Measurements from ENCODE around the gene KCNJ1. TPM values are rescaled to one million over a fixed set of nuclear protein-coding genes. Genes with fewer than 3 reads are reported as not detected.

Gene KCNJ1
- total and polyA plus RNA-seq, 4 experiments from 2014 or later: 0.17 to 0.23 TPM; not detected in 2

DNA sequence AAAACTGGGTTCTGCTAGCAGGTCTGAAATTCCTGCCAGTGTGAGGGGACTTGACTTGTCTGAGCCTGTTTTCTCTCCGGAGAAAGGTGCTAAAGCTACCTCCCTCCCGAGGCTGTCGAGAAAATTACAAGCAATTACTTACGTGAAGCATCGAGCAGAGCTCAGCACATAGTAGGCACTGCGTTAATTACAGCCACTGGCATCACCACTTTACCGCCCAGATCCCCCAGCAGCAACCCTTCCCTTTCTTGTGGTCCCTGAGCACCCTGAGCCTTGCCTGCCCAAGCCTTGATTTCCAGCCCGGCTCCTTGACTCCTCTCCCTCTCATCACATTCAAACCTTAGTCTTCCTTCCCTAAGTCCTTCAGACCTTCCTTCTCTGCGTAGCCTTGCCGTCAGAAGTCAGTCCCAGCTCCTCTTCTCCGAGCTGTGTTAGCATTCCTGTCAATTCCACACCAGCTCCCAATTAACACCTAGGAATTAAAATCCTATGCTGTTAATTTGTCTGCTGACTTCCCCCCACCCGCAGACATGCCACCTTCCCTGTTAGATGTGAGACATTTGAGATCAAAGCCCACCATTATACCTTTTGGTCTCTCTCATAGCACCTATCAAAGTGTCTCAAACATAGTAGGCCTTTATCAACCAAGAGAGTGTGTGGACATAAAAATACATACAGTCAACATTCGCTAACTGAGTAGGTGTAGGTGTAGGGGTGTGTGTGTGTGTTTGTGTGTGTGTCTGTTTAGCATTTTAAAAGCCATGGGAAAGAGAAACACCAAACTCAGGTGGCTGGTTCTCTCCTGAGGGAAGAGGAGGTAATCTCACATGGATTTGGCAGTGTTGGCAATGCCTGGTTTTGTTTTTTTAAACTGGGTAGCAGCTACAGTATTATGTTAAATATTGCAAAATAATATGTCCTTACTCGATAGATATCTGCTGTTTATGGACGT is 21.2 kb upstream of the KCNJ1 start:
- H3K4me1 Mint-ChIP-seq: peaks cover 4 to 28% (median 12%) of the 10 kb centered on the region in 4 donors
- Histone ChIP-seq H3K27me3 (ENCODE audit: insufficient read depth, low read length) (peaks cover 31% of the 10 kb centered on the region), H3K27ac (ENCODE audit: low read depth, low read length) (no peak overlapping the region), H3K4me3 (ENCODE audit: low read length in 2 of 2) (no peak overlapping the region), H3K4me1 (ENCODE audit: insufficient read depth, low read length) (peaks cover 12% of the 10 kb centered on the region), H3K9me3 (ENCODE audit: control insufficient read depth in 1 of 2, low read length in 2 of 2) (no peaks in the 10 kb centered on the region), H3K36me3 (ENCODE audit: insufficient read depth, low read length) (no peaks in the 10 kb centered on the region)
- H3K36me3 Mint-ChIP-seq: no peaks in the 10 kb centered on the region
- H3K27me3 Mint-ChIP-seq: peaks cover 30 to 46% of the 10 kb centered on the region in 2 donors
- DNase-seq: no peak
- H3K4me3 Mint-ChIP-seq: no peak overlapping the region
- peak overlapping the region in 1 of 7 donors; percentile 5 for H3K27ac Mint-ChIP-seq
- intact Hi-C loops (cut with micrococcal nuclease): no loop called here
- peaks cover 0 to 2% (median 0%) of the 10 kb centered on the region in 8 donors for H3K9me3 Mint-ChIP-seq
- CTCF ChIA-PET (ENCODE audit: partially characterized antibody): interaction anchor here (0.6 to 6.7 kb wide), 3 partner anchors 18 to 69 kb away, joined by 3 to 134 read pairs (median 104); no protein-coding TSS in a partner anchor
- POLR2A ChIA-PET (ENCODE audit: partially characterized antibody): no interaction called here

DNA sequence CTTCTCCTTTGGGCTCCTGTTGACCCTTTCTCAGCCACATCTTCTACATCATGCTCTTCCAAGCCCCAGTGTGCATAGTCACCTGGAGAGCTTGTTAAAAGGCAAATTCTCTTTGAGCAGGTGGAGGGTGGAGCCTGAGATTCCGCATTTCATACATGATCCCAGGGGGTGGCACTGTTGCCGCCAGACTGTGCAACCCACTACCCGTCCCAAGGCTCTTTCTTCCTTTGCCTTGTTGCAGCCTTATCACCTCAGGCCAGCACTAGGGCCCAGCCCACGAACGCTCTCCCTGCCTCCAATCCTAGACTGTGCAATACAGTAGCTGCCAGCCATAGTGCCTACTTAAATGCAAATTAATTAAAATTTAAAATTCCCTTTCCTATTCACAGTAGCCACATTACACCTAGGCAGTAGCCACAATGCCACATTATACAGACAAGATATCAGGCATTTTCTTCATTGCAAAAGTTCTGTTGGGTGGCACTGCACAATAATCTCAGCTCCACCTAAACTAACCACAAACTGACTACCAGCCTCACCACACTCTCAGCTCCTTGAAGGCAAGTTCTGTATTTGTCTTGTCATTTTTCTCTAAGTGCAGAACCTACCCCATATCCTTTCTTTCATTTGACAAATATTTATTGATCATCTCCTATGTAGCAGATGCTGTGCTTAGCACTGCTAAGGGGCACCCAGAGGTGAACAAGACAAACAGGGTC is 19.5 kb upstream of the KCNJ1 start:
- Mint-ChIP-seq H3K36me3 (no peaks in the 10 kb centered on the region), H3K4me3 (no peak overlapping the region), H3K9me3 (peaks cover 0 to 2% (median 0%) of the 10 kb centered on the region in 8 donors), H3K27ac (no peak overlapping the region), H3K27me3 (peaks cover 29 to 49% of the 10 kb centered on the region in 2 donors), H3K4me1 (peaks cover 4 to 19% (median 9%) of the 10 kb centered on the region in 4 donors)
- Histone ChIP-seq H3K27ac (ENCODE audit: low read depth, low read length) (no peak overlapping the region), H3K4me3 (ENCODE audit: low read length in 2 of 2) (no peak overlapping the region), H3K27me3 (ENCODE audit: insufficient read depth, low read length) (peaks cover 31% of the 10 kb centered on the region), H3K36me3 (ENCODE audit: insufficient read depth, low read length) (no peaks in the 10 kb centered on the region), H3K4me1 (ENCODE audit: insufficient read depth, low read length) (peaks cover 11% of the 10 kb centered on the region), H3K9me3 (ENCODE audit: control insufficient read depth in 1 of 2, low read length in 2 of 2) (no peaks in the 10 kb centered on the region)
- DNase-seq: no peak
- ChIA-PET CTCF (ENCODE audit: partially characterized antibody) (interaction anchor here (0.7 to 6.7 kb wide), 10 partner anchors 8 to 716 kb away, joined by 3 to 134 read pairs (median 8); no protein-coding TSS in a partner anchor), POLR2A (ENCODE audit: partially characterized antibody) (no interaction called here)
- intact Hi-C loops (cut with micrococcal nuclease): no loop called here

DNA sequence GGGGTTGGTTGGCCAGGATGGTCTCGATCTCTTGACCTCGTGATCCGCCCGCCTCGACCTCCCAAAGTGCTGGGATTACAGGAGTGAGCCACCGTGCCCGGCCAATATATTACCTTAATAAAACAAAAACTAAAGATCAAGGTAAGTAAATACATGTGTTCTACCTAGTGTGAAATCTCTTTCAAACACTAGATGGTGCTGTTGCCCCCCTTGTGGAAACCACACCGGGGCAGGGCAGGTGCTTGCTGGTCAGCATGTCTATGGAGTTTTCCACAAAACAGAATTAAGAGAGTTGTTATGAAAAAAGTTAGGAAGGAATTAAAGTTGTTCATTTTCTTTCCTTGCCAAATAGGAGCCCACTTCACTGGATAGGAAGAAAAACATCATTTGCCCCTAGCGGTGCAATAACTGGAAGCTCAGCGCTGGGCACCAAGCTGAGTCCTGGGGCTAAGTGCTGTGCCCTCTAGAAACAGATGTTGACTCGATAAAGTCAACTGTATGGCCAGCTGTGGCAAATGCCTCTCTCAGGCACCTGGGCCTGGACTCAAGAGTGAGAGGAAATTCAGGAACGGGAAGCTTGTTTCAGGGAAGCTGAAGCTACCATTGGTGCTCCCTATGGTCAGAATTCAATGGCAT is 17.7 kb upstream of the KCNJ1 start:
- Histone ChIP-seq H3K27ac (ENCODE audit: low read depth, low read length) (no peak overlapping the region), H3K36me3 (ENCODE audit: insufficient read depth, low read length) (no peaks in the 10 kb centered on the region), H3K4me3 (ENCODE audit: low read length in 2 of 2) (no peak overlapping the region), H3K4me1 (ENCODE audit: insufficient read depth, low read length) (no peaks in the 10 kb centered on the region), H3K9me3 (ENCODE audit: control insufficient read depth in 1 of 2, low read length in 2 of 2) (no peaks in the 10 kb centered on the region), H3K27me3 (ENCODE audit: insufficient read depth, low read length) (peaks cover 24% of the 10 kb centered on the region)
- DNase-seq: peak in 4 of 5 donors; percentile 59 to 70 (median 62)
- Mint-ChIP-seq H3K9me3 (peaks cover 0 to 2% (median 0%) of the 10 kb centered on the region in 8 donors), H3K36me3 (no peaks in the 10 kb centered on the region), H3K27me3 (peaks cover 30 to 50% of the 10 kb centered on the region in 2 donors), H3K4me3 (no peak overlapping the region), H3K27ac (no peak overlapping the region), H3K4me1 (peaks cover 0 to 7% (median 4%) of the 10 kb centered on the region in 4 donors)
- intact Hi-C loops (cut with micrococcal nuclease): loop anchor here (1.0 to 2.0 kb wide), 3 partner anchors 20 to 810 kb away; no protein-coding TSS in a partner anchor
- ChIA-PET POLR2A (ENCODE audit: partially characterized antibody) (interaction anchor here (0.6 to 1.2 kb wide), 2 partner anchors 21 to 72 kb away, joined by 3 read pairs; no protein-coding TSS in a partner anchor), CTCF (ENCODE audit: partially characterized antibody) (interaction anchor here (0.7 to 6.7 kb wide), 26 partner anchors 8 to 902 kb away, joined by 3 to 134 read pairs (median 4); no protein-coding TSS in a partner anchor)

GRCh38 chr11:128884054-128884453 is 17.0 kb upstream of the KCNJ1 start:
- no peaks in the 10 kb centered on the region for H3K36me3 Mint-ChIP-seq
- POLR2A ChIA-PET (ENCODE audit: partially characterized antibody): no interaction called here
- H3K4me3 Mint-ChIP-seq: no peak overlapping the region
- H3K27me3 Mint-ChIP-seq: peaks cover 30 to 43% of the 10 kb centered on the region in 2 donors
- intact Hi-C loops (cut with micrococcal nuclease): loop anchor here (1.0 to 2.0 kb wide), 3 partner anchors 21 to 811 kb away; no protein-coding TSS in a partner anchor
- Histone ChIP-seq H3K4me1 (ENCODE audit: insufficient read depth, low read length) (no peaks in the 10 kb centered on the region), H3K36me3 (ENCODE audit: insufficient read depth, low read length) (no peaks in the 10 kb centered on the region), H3K27ac (ENCODE audit: low read depth, low read length) (no peak overlapping the region), H3K4me3 (ENCODE audit: low read length in 2 of 2) (no peak overlapping the region), H3K9me3 (ENCODE audit: control insufficient read depth in 1 of 2, low read length in 2 of 2) (no peaks in the 10 kb centered on the region), H3K27me3 (ENCODE audit: insufficient read depth, low read length) (peaks cover 17% of the 10 kb centered on the region)
- CTCF ChIA-PET (ENCODE audit: partially characterized antibody): interaction anchor here (0.7 to 6.7 kb wide), 13 partner anchors 10 to 866 kb away, joined by 3 to 134 read pairs (median 8); no protein-coding TSS in a partner anchor
- H3K27ac Mint-ChIP-seq: no peak overlapping the region
- peaks cover 0 to 2% (median 0%) of the 10 kb centered on the region in 8 donors for H3K9me3 Mint-ChIP-seq
- DNase-seq: no peak
- H3K4me1 Mint-ChIP-seq: peaks cover 0 to 5% (median 3%) of the 10 kb centered on the region in 4 donors

DNA sequence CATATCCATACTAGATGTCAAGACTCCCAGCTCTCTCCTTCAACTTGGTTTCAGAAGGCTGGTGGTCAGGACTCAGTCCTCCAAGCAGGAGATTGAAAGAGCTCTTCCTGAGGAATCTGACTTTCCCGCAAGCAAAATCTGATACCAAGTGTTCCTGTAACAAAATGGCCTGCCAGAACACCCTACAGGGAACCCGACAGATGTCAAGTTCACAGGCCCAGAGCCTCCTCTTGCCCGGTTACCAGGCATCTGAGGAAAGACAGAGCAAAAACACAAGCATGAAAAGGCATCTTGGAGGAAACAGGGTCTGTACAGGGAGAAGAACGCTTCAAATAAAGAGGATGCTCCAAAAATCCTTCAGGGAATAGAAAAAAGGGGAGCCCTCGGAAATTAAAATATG is 15.4 kb upstream of the KCNJ1 start:
- intact Hi-C loops (cut with micrococcal nuclease): no loop called here
- peaks cover 0 to 8% (median 4%) of the 10 kb centered on the region in 4 donors for H3K4me1 Mint-ChIP-seq
- H3K4me3 Mint-ChIP-seq: no peak overlapping the region
- Histone ChIP-seq H3K27me3 (ENCODE audit: insufficient read depth, low read length) (peaks cover 9% of the 10 kb centered on the region), H3K4me1 (ENCODE audit: insufficient read depth, low read length) (no peaks in the 10 kb centered on the region), H3K4me3 (ENCODE audit: low read length in 2 of 2) (no peak overlapping the region), H3K9me3 (ENCODE audit: control insufficient read depth in 1 of 2, low read length in 2 of 2) (no peaks in the 10 kb centered on the region), H3K36me3 (ENCODE audit: insufficient read depth, low read length) (no peaks in the 10 kb centered on the region), H3K27ac (ENCODE audit: low read depth, low read length) (no peak overlapping the region)
- no peaks in the 10 kb centered on the region for H3K36me3 Mint-ChIP-seq
- no peaks in the 10 kb centered on the region for H3K9me3 Mint-ChIP-seq
- ChIA-PET POLR2A (ENCODE audit: partially characterized antibody) (no interaction called here), CTCF (ENCODE audit: partially characterized antibody) (interaction anchor here (1.5 to 3.3 kb wide), 3 partner anchors 8 to 74 kb away, joined by 4 to 24 read pairs (median 8); no protein-coding TSS in a partner anchor)
- H3K27me3 Mint-ChIP-seq: peaks cover 24 to 33% of the 10 kb centered on the region in 2 donors
- no peak for DNase-seq
- no peak overlapping the region for H3K27ac Mint-ChIP-seq

GRCh38 chr11:128881221-128881620 is 14.1 kb upstream of the KCNJ1 start:
- intact Hi-C loops (cut with micrococcal nuclease): no loop called here
- Histone ChIP-seq H3K36me3 (ENCODE audit: insufficient read depth, low read length) (no peaks in the 10 kb centered on the region), H3K4me3 (ENCODE audit: low read length in 2 of 2) (no peak overlapping the region), H3K27me3 (ENCODE audit: insufficient read depth, low read length) (peaks cover 5% of the 10 kb centered on the region), H3K9me3 (ENCODE audit: control insufficient read depth in 1 of 2, low read length in 2 of 2) (no peaks in the 10 kb centered on the region), H3K27ac (ENCODE audit: low read depth, low read length) (no peak overlapping the region), H3K4me1 (ENCODE audit: insufficient read depth, low read length) (no peaks in the 10 kb centered on the region)
- no peaks in the 10 kb centered on the region for H3K36me3 Mint-ChIP-seq
- ChIA-PET POLR2A (ENCODE audit: partially characterized antibody) (interaction anchor here (0.7 to 1.1 kb wide), 2 partner anchors 9 to 12 kb away, joined by 3 read pairs; no protein-coding TSS in a partner anchor), CTCF (ENCODE audit: partially characterized antibody) (interaction anchor here (0.8 to 3.3 kb wide), 6 partner anchors 9 to 77 kb away, joined by 3 to 24 read pairs (median 6); no protein-coding TSS in a partner anchor)
- H3K4me1 Mint-ChIP-seq: peaks cover 0 to 8% (median 2%) of the 10 kb centered on the region in 4 donors
- peak overlapping the region in 1 of 7 donors; percentile 37 for H3K27ac Mint-ChIP-seq
- H3K9me3 Mint-ChIP-seq: no peaks in the 10 kb centered on the region
- no peak overlapping the region for H3K4me3 Mint-ChIP-seq
- peaks cover 21 to 26% of the 10 kb centered on the region in 2 donors for H3K27me3 Mint-ChIP-seq
- no peak for DNase-seq
